Measurements from ENCODE around the gene ESCO1.
A peak's percentile ranks its signal among the peaks of the same experiment; 100 is the strongest.

The ESCO1 gene

DNA sequence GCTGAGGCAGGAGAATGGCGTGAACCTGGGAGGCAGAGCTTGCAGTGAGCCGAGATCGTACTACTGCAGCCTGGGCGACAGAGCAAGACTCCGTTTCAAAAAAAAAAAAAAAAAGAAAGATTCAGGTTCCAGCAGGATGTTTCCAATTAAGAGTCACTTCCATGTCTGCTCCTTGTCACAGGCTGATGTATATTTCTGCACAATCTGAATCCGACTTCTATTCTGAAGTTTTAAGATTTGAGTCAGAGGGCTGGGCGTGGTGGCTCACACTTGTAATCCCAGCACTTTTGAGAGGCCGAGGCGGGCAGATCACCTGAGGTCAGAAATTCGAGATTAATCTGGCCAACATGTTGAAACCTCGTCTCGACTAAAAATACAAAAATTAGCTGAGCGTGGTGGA is 36.3 kb upstream of the ESCO1 start:
- Histone ChIP-seq H3F3A (ENCODE audit: insufficient read depth, low read length) (no peaks in the 10 kb centered on the region; the same call in 1 of the 2 replicates), H3K4me2 (ENCODE audit: low read length) (no peak overlapping the region), H3K27ac (ENCODE audit: low read depth, low read length, poor library complexity, severe bottlenecking) (no peak overlapping the region), H3K27me3 (ENCODE audit: insufficient read depth, low read length) (no peaks in the 10 kb centered on the region), H3K9ac (ENCODE audit: low read length) (no peak overlapping the region), H3K9me3 (ENCODE audit: low read length) (no peaks in the 10 kb centered on the region), H3K4me3 (ENCODE audit: low read depth, low read length, poor library complexity, severe bottlenecking) (no peak overlapping the region), H4K20me1 (ENCODE audit: insufficient read depth, low read length) (no peaks in the 10 kb centered on the region), H3K79me2 (ENCODE audit: insufficient read depth, low read length) (no peaks in the 10 kb centered on the region), H2AFZ (ENCODE audit: low read length) (no peak overlapping the region), H3K4me1 (ENCODE audit: insufficient read depth, low read length, severe bottlenecking) (no peaks in the 10 kb centered on the region), H3K9me2 (ENCODE audit: low read depth, low read length) (no peaks in the 10 kb centered on the region), H3K36me3 (ENCODE audit: insufficient read depth, low read length) (peaks cover 37% of the 10 kb centered on the region)
- TF ChIP-seq, protein P1, sequence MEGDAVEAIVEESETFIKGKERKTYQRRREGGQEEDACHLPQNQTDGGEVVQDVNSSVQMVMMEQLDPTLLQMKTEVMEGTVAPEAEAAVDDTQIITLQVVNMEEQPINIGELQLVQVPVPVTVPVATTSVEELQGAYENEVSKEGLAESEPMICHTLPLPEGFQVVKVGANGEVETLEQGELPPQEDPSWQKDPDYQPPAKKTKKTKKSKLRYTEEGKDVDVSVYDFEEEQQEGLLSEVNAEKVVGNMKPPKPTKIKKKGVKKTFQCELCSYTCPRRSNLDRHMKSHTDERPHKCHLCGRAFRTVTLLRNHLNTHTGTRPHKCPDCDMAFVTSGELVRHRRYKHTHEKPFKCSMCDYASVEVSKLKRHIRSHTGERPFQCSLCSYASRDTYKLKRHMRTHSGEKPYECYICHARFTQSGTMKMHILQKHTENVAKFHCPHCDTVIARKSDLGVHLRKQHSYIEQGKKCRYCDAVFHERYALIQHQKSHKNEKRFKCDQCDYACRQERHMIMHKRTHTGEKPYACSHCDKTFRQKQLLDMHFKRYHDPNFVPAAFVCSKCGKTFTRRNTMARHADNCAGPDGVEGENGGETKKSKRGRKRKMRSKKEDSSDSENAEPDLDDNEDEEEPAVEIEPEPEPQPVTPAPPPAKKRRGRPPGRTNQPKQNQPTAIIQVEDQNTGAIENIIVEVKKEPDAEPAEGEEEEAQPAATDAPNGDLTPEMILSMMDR (IDR thresholded peaks at IDR 0.05; ENCODE audit: low read length) = no peak
- TF ChIP-seq EZH2 (IDR thresholded peaks at IDR 0.05; ENCODE audit: borderline replicate concordance, low read length) = no peak

DNA sequence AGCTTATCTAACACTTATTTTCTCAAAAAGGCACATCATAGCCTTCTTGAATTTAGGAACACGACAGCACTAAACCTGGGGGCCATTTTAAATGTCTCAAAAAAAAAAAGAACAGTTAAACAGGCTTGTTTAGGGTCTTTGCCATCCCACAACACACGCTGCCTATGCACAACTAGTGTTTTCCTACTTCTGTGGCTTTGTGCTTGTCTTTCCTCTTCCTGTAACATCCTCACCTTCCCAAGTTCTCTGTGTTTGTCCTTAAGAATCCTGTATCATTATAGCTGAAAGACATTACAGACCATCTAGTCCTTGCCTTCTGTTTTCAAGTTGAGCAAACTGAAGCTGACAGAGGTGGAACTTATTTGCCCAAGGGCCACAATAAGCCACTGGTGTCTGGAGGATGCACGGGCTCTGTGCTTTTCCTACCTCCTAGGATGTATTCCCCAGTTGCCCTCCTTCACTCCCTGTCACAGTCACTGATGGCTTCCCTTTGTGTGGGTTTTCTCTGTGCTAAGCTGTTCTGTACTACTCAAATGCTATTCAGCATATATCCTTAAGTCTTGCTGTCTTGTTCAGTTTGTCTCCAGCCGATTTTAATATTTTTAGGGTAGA is 34.2 kb upstream of the ESCO1 start:
- no peak overlapping the region for H3K9ac ChIP-seq (ENCODE audit: low read length)
- H3K9me2 ChIP-seq (ENCODE audit: low read depth, low read length) = no peaks in the 10 kb centered on the region
- peaks cover 2% of the 10 kb centered on the region for H3K4me1 ChIP-seq (ENCODE audit: insufficient read depth, low read length, severe bottlenecking)
- no peaks in the 10 kb centered on the region for H4K20me1 ChIP-seq (ENCODE audit: insufficient read depth, low read length)
- TF ChIP-seq, protein P1 (IDR thresholded peaks at IDR 0.05; ENCODE audit: low read length) = no peak
- no peak for TF ChIP-seq EZH2 (IDR thresholded peaks at IDR 0.05; ENCODE audit: borderline replicate concordance, low read length)
- H3K9me3 ChIP-seq (ENCODE audit: low read length) = no peaks in the 10 kb centered on the region
- no peak overlapping the region for H2AFZ ChIP-seq (ENCODE audit: low read length)
- no peak overlapping the region for H3K4me2 ChIP-seq (ENCODE audit: low read length)
- no peaks in the 10 kb centered on the region; the same call in 1 of the 2 replicates for H3F3A ChIP-seq (ENCODE audit: insufficient read depth, low read length)
- H3K27ac ChIP-seq (ENCODE audit: low read depth, low read length, poor library complexity, severe bottlenecking) = no peak overlapping the region
- H3K36me3 ChIP-seq (ENCODE audit: insufficient read depth, low read length) = peaks cover 56% of the 10 kb centered on the region
- no peaks in the 10 kb centered on the region for H3K79me2 ChIP-seq (ENCODE audit: insufficient read depth, low read length)
- H3K27me3 ChIP-seq (ENCODE audit: insufficient read depth, low read length) = no peaks in the 10 kb centered on the region
- H3K4me3 ChIP-seq (ENCODE audit: low read depth, low read length, poor library complexity, severe bottlenecking) = no peak overlapping the region

DNA sequence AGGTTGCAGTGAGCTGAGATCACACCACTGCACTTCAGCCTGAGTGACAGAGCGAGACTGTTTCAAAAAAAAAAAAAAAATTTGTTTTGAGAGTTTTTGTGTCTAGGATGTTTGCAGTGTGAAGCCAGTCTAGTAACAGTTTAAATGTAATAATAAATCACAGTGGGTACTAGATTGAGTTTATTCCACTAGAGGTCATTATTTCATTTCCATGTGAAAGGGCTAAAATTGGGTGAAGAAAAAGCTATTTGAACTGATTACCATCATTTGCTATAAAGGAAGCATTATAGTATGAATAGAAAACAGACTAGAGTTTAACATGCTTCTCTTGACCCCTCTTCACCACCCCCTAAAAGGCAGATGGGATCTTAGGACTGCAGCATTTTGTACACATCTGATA is 31.9 kb upstream of the ESCO1 start:
- no peak overlapping the region for H2AFZ ChIP-seq (ENCODE audit: low read length)
- no peaks in the 10 kb centered on the region for H3K9me3 ChIP-seq (ENCODE audit: low read length)
- H3K9ac ChIP-seq (ENCODE audit: low read length) = no peak overlapping the region
- 0 out of 2 replicates have a peak, but pooled peaks cover 2% of the 10 kb centered on the region for H4K20me1 ChIP-seq (ENCODE audit: insufficient read depth, low read length)
- peaks cover 24% of the 10 kb centered on the region for H3K4me1 ChIP-seq (ENCODE audit: insufficient read depth, low read length, severe bottlenecking)
- TF ChIP-seq EZH2 (IDR thresholded peaks at IDR 0.05; ENCODE audit: borderline replicate concordance, low read length) = no peak
- TF ChIP-seq, protein P1 (IDR thresholded peaks at IDR 0.05; ENCODE audit: low read length) = peak; percentile 12; the same call in 1 of the 2 replicates
- H3K4me2 ChIP-seq (ENCODE audit: low read length) = no peak overlapping the region
- peaks cover 11% of the 10 kb centered on the region; the same call in 1 of the 2 replicates for H3K79me2 ChIP-seq (ENCODE audit: insufficient read depth, low read length)
- no peak overlapping the region for H3K27ac ChIP-seq (ENCODE audit: low read depth, low read length, poor library complexity, severe bottlenecking)
- H3F3A ChIP-seq (ENCODE audit: insufficient read depth, low read length) = no peaks in the 10 kb centered on the region; the same call in 1 of the 2 replicates
- no peak overlapping the region for H3K4me3 ChIP-seq (ENCODE audit: low read depth, low read length, poor library complexity, severe bottlenecking)
- peaks cover 79% of the 10 kb centered on the region for H3K36me3 ChIP-seq (ENCODE audit: insufficient read depth, low read length)
- H3K9me2 ChIP-seq (ENCODE audit: low read depth, low read length) = no peaks in the 10 kb centered on the region
- H3K27me3 ChIP-seq (ENCODE audit: insufficient read depth, low read length) = no peaks in the 10 kb centered on the region
